Lung microvascular endothelial cell (primary cell): ENCODE measurements around the gene POLR1A. TPM values are rescaled to one million over a fixed set of nuclear protein-coding genes. Genes with fewer than 3 reads are reported as not detected.

Experiments
- DNase-seq, 2 donors: peaks; one replicate each; pipeline versions ENCODE4 v3.0.0 to v3.0.0-alpha.2; 2010; ENCODE audit warnings: low read depth in 2 of 2
- total RNA-seq: library from RNA; depleted of rRNA; stranded (reverse); fragments of >200 nt; gene quantifications from 2 replicates; pipeline ENCODE4 v1.2.1, GENCODE V29; 2014

The POLR1A gene
- total RNA-seq, 1 donor from 2014 or later = 8.7 TPM

- DNase-seq = no peak
Observed at GRCh38 chr2:86097114-86097896, 8.4 kb downstream of the POLR1A start.

GRCh38 chr2:86094229-86094628 lies 11.5 kb downstream of the POLR1A start:
- DNase-seq = no peak

DNA sequence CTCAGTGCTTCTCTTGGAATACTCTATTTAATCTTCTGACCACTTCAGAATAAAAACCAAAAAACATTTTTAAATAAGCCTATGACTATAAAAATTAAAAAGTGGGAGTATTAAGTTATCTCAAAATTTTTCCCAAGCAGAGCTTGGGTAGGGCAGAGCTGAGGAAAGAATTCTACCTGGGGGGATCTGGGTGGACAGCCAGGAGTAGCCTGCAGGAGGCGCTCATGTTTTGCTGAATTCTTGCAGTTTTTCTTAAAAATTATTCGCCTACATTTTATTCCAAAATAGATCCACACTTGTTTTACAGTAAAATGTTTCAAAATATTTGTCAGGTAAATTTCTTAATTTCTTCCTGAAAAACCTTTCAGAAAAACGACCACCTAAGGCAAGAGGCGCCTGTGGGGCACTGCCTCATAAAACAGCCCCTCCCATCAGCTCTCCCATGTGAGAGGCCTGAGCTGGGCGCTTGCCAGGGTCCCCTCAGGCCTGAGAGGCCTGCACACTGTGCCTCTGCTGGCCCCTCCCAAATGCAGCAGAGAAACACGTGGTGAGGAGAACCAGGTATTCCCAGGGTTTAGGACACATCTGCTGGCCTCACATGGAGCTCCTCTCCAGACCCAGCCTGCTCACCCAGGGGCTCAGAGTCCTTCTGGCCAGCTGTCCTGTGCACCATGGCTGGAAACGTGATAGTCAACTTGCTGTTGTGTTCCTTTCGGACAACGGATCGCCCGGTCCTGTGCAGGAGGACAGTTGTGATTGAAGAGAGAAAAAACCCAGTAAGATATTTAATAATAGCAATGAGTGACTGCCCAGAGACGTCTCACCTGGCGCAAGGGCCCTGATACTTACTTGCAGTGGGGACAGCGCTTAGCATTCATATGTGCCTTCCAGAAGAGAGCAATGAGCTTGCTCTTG lies 17.5 kb downstream of the POLR1A start:
- DNase-seq = no peak

DNA sequence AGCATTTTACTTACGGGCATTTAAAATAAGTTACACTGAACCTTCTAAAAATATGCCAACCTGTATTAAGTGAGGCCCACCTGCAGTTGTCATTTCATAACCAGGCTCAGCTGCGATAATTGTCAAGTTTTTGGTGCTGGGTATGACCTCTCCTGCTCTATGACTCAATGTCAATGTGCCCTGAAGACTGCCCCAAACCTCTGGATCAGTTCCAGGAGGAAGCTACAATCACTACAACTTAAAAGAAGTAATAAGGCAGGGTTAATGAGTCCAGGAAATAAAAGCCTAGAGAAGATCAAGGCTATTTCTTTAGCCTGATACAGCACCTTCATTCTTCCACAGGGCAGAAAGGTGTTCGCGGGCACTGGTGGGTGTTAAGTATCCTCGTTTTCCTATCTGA lies 22.9 kb downstream of the POLR1A start:
- DNase-seq = no peak

DNA sequence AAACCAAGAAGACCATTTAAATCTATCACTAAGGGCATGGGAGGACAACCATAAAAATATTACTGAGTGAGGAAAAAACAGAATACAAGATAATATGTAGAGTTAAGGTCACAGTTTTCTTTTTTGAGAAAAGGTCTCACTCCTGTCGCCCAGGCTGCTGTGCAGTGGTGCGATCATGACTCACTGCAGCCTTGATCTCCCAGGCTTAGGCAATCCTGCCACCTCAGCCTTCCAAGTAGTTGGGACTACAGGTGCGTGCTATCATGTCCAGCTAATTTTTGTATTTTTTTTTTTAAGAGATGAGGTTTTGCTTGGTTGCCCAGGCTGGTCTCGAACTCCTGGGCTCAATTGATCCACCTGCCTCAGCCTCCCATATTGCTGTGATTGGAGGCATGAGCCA lies 24.0 kb downstream of the POLR1A start:
- DNase-seq = no peak

GRCh38 chr2:86079981-86080911 lies 25.4 kb downstream of the POLR1A start:
- peak; percentile 78 to 81 for DNase-seq

DNA sequence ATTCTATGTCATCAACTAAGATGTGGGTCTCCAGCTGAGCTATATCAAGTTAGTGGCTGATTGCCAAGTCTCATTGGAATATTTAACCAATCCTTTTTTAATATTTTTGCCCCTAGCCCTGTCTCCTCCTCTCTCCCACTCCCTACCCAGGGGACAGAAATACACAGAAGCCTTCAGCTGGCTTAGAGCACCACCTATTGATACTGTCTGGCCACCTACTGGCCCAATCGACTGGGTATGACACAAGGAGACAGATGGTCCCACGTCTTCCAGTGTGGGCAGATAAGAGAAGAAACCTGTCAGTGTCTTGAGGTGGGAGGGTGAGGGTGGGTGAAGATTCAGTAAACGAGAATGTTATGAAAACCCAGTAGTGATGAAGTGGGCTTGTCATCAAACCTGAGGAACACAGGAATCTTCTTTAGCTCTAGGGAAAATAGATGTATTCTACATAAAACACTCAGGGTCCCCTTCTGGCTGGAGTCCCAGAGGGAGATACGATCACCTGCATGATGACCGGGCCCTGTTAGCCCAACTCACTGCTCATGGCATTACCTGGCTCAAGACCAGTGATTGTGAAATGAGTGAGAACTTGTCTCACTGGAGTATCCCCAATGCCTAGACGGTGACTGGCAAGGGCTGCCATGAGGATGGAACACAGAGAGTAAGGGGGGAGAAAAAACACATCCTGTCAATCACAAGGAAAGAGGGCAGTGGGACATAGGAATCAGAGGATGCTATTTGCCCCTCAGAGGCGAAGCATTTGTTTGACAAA lies 26.7 kb downstream of the POLR1A start:
- peak; percentile 74 to 81 for DNase-seq

DNA sequence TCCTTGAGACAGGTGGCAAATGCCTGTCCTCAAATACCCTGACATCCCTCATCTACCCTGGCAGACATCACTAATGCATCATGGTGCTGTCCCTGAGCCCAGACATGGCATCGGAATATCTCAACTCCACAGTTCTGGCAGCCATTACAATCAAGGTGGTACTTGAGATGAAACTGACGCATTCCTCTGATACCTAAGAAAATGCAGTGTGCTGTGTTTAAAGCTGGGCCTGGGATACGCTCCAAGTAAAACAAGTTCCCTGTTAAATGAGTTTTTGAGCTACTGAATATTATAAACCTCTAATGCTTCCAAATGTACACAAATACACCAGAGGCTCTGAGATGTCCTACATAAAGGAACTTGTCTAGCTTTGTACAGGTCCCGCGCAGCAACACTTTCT lies 29.8 kb downstream of the POLR1A start:
- no peak for DNase-seq

GRCh38 chr2:86074811-86075210 lies 30.9 kb downstream of the POLR1A start:
- no peak for DNase-seq

DNA sequence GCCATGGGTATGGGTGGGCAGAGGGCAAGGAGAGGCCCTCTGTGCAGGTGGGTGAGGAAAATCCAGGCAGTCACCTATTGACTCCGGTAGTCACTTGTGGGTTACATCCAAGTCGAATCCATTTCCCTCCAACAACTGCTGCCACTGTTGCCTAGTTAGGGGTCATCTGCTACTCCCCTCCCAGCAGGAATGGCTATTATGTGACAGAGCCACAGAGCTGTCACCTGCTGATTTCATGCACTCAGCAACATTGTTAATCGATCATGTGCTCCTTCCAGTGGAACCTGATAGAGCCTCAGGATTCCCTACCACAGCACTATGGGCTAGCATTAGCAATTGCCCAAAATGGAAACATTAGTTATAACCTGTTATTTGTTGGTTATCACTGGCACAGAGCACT lies 31.4 kb downstream of the POLR1A start:
- no peak for DNase-seq

- DNase-seq = no peak
Observed at GRCh38 chr2:86073225-86073624, 32.5 kb downstream of the POLR1A start.

DNA sequence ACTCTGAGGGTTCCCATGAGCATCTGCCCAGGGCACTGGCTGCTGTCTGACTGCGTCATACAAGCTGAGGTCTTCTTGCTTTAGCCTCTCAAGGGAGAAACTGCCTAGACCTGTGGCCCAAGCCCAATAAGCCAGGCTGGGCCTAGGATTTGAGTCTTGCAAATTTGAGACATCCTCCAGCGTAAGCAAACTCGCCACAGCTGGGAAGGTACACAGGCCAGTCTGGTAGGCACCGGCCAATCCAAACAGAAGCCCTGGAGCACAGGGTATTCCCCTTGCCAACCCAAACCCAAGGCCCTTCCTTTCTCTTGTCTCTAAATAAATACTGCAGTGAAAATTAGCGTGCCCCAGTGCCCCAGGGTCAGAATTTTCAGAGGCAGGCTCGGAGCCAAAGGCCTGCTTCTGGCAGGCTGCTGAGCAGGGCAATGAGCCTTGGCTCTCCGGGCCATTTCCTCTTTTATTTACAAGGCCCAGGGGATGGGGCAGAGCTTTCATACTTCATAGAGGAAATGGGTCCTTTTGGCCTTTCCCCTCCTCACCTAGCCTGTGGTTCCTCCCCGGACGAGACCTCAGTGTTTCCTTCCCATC lies 33.3 kb downstream of the POLR1A start:
- DNase-seq = peak; percentile 30 to 68

DNA sequence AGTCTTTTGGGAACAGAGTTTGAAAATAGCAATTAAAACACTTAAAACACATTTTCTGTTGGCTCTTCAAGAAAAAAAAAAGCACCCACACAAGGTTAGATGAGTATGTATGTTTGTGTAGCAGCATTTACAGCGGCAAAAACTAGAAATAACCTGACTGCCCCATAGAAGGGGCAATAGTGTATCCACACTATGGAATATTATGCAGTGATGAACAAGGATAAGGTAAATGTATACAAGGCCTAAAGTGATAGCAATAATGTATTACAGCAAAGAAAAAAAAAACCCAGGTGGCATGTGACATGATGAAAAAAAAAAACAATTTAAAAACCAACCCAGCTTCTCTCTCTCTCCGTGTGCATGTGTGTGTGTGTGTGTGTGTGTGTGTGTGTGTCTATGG lies 34.8 kb downstream of the POLR1A start:
- no peak for DNase-seq

GRCh38 chr2:86069783-86070339 lies 35.8 kb downstream of the POLR1A start:
- no peak for DNase-seq

DNA sequence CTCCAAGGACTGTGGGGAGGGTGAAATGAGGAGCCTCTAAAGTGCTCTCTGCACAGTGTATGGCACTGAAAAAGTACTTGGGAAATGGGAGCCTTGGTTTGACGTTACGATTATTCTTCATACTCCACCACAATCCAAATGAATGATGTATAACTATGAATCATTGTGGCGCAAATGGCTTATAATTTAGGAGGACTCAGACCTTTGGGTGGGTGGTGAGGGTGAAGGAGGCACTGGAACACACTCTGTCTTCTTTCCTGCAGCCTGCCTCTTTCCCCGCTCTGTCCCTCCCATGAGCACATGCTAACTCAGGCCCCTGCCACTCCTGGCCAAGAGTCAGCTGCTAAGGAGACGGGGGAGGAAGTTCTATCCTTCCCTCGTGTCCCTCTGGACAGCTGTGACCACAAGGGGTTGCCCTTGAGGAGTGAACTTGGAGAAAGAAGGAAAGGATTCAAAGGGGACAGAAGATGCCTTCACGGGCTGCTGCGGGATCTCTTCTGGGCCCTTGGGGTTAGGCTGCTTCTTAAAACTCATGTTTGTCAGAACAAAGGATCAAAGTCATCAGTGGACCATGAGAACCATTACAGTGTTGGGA lies 36.5 kb downstream of the POLR1A start:
- DNase-seq = no peak

DNA sequence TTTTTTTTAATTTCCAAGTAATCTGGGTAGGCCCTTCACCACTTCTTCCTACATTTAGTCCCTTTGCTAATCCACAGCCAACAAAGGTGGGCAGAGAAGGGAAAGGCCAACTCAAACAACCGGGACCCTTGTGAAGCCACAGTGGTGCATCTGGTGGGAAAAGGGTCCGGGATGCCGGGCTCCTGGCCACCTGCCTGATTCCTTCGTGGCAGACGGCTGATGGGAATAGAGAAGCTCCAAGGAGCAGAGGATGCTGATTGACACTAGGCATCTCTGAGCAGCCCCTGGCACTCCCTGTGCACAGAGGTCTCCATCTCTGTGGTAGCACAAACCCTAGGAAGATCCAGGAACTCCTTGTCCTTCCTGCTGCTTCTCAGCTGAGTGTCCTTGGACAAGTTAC lies 37.0 kb downstream of the POLR1A start:
- no peak for DNase-seq

GRCh38 chr2:86068136-86068588 lies 37.5 kb downstream of the POLR1A start:
- peak in 1 of 2 donors; percentile 36 for DNase-seq

DNA sequence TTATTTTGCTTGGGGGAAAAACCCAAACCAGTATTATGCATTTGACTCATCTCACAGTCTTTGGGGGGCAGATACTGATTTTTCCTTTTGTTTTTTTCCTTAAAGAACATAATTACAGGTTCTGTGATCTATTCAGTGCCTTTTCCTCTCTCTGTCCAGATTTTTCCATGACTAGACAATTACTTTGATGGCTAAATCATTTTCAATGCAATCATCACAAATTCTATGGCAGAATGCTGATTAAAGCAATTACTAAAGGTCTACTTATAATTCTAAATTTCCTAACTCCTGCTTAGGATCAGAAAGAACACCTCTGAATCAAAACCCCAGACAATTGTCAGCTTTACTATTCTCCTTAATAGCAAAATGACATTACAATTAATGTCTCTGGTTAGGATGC lies 38.8 kb downstream of the POLR1A start:
- DNase-seq = no peak

DNA sequence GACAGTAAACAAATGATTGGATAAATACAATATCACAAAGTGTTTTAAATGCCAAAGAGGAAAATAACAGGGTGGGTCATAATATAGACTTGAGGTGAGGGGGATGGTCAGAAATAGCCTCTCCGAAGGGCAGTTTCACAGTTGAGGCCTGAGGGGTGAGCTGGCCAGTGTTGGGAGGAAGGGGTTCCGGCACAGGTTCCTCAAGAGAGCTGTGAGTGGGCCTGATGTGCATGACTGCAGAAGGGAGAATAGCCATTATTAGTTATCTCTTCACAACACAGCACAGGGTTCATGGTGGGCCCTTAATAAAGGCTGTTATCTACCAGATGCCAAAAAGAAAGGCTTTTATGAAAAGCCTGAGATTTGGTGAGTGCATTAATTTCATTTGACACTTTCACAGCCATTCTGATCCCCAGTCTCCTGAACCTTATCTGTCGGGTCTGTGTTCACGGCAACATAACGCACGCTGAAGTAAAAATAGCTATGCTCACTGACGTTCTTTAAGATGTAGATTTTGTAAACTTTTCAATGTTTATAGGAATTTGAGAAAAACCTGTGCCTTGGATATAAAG lies 39.6 kb downstream of the POLR1A start:
- DNase-seq = no peak
